AG09319 (cell line): Measurements from ENCODE around the gene SEPHS2.

Experiments
- DNase-seq: peaks from one replicate; pipeline ENCODE4 v3.0.0-alpha.2; 2010; ENCODE audit warnings: low read depth; ENCODE audit errors: extremely low read depth
- TF ChIP-seq, protein P1 (sequence below): IDR thresholded peaks from 2 replicates; pipeline ENCODE4 v1.5.1; 2011; ENCODE audit warnings: low read depth, mild to moderate bottlenecking, inconsistent platforms, low read length, moderate library complexity

Gene SEPHS2

DNA sequence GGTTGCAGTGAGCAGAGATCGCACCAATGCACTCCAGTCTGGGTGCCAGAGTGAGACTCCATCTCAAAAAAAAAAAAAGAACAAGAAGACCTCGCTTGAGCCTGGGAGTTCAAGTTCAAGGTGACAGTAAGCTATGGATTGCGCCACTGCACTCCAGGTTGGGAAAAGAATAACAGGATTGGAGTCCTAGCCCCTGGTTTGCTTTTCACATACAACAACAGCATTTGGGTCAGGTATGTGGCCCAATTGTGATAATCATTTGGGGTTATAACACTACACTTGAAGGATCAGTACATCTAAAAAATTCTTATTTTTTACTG, 3.4 kb upstream of the SEPHS2 start:
- DNase-seq: no peak
- TF ChIP-seq, protein P1, sequence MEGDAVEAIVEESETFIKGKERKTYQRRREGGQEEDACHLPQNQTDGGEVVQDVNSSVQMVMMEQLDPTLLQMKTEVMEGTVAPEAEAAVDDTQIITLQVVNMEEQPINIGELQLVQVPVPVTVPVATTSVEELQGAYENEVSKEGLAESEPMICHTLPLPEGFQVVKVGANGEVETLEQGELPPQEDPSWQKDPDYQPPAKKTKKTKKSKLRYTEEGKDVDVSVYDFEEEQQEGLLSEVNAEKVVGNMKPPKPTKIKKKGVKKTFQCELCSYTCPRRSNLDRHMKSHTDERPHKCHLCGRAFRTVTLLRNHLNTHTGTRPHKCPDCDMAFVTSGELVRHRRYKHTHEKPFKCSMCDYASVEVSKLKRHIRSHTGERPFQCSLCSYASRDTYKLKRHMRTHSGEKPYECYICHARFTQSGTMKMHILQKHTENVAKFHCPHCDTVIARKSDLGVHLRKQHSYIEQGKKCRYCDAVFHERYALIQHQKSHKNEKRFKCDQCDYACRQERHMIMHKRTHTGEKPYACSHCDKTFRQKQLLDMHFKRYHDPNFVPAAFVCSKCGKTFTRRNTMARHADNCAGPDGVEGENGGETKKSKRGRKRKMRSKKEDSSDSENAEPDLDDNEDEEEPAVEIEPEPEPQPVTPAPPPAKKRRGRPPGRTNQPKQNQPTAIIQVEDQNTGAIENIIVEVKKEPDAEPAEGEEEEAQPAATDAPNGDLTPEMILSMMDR: no peak

DNA sequence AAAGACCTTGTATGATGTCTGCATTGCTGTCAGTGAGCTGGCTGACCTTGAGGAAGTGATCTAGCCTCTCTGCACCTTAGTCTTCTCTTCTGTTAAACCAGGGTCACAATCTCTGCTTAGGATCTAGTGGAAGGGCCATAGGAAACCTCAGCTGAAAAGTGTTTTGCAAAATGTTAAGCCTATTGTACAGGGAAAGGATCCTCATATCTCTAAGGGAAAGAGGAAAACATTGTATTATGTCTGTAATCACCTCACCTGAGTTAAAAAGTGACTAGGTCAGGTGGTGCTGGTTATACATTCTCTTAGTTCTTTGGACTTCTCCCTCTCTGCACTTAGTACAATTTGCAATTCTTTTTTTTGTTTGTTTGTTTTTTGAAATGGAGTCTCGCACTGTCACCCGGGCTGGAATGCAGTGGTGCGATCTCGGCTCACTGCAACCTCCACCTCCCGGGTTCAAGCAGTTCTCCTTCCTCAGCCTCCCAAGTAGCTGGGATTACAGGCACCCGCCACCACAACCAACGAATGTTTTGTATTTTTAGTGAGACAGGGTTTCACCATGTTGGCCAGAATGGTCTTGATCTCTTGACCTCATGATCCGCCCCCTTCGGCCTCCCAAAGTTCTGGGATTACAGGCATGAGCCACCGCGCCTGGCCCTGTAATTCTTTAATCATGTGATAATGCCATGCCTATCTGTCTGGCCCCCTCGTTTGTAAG, 2.0 kb upstream of the SEPHS2 start:
- TF ChIP-seq, protein P1: no peak
- DNase-seq: no peak

DNA sequence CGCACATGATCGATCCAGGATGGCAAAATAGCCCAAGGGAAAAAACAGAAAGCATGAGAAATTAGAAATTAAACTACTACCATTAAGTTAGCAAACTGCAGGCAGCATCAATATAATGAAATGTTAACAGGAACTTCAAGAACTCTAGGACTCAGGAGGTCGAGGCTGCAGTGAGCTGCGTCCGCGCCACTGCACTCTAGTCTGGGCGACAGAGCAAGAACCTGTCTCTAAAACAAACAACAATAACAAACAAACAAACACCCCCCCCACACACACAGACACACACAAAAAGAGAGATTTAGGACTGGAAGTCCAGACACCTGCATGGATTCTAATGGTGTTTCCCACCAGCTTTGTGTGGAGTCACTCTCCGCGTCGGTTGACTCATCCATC, 525 bp upstream of the SEPHS2 start:
- DNase-seq: no peak
- TF ChIP-seq, protein P1: no peak

DNA sequence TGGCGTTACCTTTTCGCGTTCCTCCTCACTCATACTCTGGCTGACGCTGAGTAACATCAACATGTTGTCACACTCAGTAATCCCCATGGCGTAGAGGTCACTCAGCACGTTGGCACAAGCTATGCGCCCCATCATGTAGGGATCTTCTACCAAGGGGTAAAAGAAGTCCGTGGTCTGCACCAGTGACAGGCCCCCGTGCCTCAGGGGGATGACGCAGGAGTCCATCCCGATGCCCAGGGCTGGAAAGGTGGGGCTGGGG, 596 bp downstream of the SEPHS2 start:
- TF ChIP-seq, protein P1: no peak
- DNase-seq: no peak

DNA sequence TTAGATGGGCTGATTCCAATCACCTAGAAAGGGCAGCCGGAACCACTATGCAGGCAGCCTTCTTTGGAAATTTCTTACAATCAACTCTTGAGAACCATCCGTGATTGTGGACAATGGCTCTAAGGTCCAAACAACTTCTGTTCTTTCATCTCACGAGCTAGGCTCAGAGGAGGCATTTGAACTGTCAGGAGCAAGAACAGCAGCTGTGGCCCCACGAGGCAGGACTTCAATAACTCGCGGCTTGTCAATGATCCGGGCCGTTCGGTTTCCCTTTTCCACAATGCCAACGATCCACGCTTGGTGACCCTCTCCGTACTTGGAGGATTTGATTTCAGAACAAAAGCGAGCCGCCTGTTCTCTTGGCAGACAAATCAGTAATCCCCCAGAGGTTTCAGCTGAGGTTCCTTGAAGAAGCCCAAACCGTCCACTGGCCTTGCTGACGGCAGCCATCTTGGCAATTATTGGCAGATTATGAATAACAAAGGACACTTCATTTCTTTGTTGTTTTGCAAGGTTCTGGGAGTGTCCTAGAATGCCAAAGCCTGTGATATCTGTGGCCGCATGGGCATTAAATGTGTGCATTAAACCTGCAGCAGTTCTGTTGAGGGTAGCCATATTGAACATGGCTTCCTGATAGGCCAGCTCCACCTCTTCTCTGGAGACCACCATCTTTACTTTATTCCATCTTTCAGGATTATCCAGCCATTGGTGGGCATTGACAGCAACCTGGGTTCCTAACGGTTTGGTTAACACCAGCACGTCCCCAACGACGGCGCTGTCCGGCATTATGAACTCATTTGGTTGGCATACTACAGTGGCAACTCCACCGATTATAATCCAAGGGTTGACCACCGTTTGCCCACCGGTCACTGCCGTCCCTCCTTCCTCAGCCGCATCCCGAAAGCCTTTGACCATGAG, 1.2 kb downstream of the SEPHS2 start:
- TF ChIP-seq, protein P1: no peak
- no peak for DNase-seq

DNA sequence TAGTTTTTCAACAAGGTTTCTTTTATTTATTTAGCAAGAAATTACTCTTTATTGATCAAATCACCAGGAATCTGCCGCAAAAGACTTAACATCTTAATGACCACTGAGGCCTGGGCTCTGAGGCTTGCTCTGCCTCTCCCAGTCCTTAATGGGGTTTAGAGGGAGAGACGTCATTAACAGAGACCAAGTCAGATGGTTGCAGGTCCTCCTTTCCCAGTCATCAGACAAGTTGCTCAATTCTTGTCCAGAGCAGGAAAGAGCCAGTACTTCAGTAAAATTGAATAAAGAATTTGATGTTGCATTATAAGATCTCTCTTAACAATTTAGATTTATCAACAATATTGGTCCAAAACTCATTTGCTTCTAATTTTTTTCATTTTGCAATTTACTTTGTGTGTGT, 2.0 kb downstream of the SEPHS2 start:
- DNase-seq: no peak
- TF ChIP-seq, protein P1: no peak

- TF ChIP-seq, protein P1: no peak
- no peak for DNase-seq
Measured at GRCh38 chr16:30439720-30440348, 5.8 kb downstream of the SEPHS2 start.
